ENCODE results near the gene NIP7.

- no peak for TF ChIP-seq EZH2 (IDR thresholded peaks at IDR 0.05; ENCODE audit: low read length, unreplicated experiment)
- no peak for TF ChIP-seq CTCF (conservative IDR thresholded peaks at IDR 0.05; ENCODE audit: low read depth, low read length)
- TF ChIP-seq EZH2phosphoT487 (IDR thresholded peaks at IDR 0.05; ENCODE audit: borderline replicate concordance, low read length): no peak
Measured at GRCh38 chr16:69349536-69349935, 10.0 kb downstream of the NIP7 start.
